Endothelial cell of umbilical vein (primary cell): ENCODE results near the gene SLC26A11.

Experiments used
- EZH2 ChIP-seq: IDR thresholded peaks from 2 replicates; pipeline ENCODE4 v1.6.1; 2012; ENCODE audit warnings: borderline replicate concordance, low read depth, mild to moderate bottlenecking, moderate library complexity, low read length, inconsistent platforms; ENCODE audit not compliant: severe bottlenecking
- JUN ChIP-seq: IDR thresholded peaks from 2 replicates; pipeline ENCODE4 v1.6.1; 2011; ENCODE audit warnings: borderline replicate concordance, low read depth; ENCODE audit not compliant: insufficient read length, insufficient read depth
- POLR2A ChIP-seq: IDR thresholded peaks from 2 replicates; pipeline ENCODE4 v1.6.1; 2012; ENCODE audit warnings: low read depth, mild to moderate bottlenecking, control low read depth, low read length
- POLR2AphosphoS5 ChIP-seq: IDR thresholded peaks from 2 replicates; pipeline ENCODE4 v1.6.1; 2012; ENCODE audit warnings: low read depth, mild to moderate bottlenecking, control low read depth, low read length, moderate library complexity; ENCODE audit not compliant: insufficient read depth
- TF ChIP-seq, protein P1 (sequence below), 2 donors: IDR thresholded peaks; 1 replicate in 1 of 2; 2 replicates in 1 of 2; pipeline ENCODE4 v1.5.1; 2011; ENCODE audit warnings: low read length in 2 of 2, mild to moderate bottlenecking in 2 of 2, moderate library complexity in 2 of 2, control low read depth in 1 of 2, inconsistent platforms in 1 of 2, low read depth in 1 of 2; ENCODE audit not compliant: insufficient read depth in 1 of 2; ENCODE audit errors: extremely low read depth in 1 of 2
- TF ChIP-seq, protein P2 (sequence below): IDR thresholded peaks from 2 replicates; pipeline ENCODE4 v1.6.1; 2011; ENCODE audit not compliant: insufficient read depth, insufficient read length

DNA sequence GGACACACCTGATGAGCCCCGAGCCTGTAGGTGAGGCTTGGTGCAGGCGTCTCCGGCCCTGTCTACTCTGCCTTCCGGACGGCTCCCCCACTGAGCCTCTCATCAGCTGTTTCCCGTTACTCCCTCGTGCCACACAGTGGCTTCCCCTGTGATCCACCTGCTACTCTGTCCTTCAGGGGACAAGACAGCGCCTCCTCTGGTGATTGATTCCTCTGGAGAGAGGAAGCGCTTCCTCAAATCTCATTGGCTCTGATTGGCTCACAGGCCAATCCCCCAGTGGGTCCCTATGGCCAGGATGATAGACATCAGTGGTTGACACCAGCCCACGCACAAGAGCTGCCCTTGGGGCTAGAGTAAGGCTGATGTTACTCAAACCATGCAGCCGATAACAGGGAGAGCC lies 64.4 kb downstream of the SLC26A11 start:
- TF ChIP-seq POLR2AphosphoS5 (no peak), JUN (no peak), POLR2A (no peak), EZH2 (no peak)
- TF ChIP-seq, protein P1, sequence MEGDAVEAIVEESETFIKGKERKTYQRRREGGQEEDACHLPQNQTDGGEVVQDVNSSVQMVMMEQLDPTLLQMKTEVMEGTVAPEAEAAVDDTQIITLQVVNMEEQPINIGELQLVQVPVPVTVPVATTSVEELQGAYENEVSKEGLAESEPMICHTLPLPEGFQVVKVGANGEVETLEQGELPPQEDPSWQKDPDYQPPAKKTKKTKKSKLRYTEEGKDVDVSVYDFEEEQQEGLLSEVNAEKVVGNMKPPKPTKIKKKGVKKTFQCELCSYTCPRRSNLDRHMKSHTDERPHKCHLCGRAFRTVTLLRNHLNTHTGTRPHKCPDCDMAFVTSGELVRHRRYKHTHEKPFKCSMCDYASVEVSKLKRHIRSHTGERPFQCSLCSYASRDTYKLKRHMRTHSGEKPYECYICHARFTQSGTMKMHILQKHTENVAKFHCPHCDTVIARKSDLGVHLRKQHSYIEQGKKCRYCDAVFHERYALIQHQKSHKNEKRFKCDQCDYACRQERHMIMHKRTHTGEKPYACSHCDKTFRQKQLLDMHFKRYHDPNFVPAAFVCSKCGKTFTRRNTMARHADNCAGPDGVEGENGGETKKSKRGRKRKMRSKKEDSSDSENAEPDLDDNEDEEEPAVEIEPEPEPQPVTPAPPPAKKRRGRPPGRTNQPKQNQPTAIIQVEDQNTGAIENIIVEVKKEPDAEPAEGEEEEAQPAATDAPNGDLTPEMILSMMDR (IDR thresholded peaks at IDR 0.05; ENCODE audit: extremely low read depth in 1 of 2, insufficient read depth in 1 of 2, low read depth in 1 of 2, low read length in 2 of 2) = no peak
- TF ChIP-seq, protein P2, sequence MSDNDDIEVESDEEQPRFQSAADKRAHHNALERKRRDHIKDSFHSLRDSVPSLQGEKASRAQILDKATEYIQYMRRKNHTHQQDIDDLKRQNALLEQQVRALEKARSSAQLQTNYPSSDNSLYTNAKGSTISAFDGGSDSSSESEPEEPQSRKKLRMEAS = no peak
